T-helper 1 cell treated with Interleukin-12 subunit alpha and Interleukin-12 subunit beta and Interleukin-4 antibody, amounts not matched to agents 30 μg/mL and 1 μg/mL, for 36 hours (primary cell): ENCODE data around the gene MMRN2.
"Not testable (repeated sequence)": the region's sequence is repeated elsewhere in the genome, so short reads cannot be mapped to it uniquely, and the experiment has no call there.

Source experiments
- H3K27ac Mint-ChIP-seq: one replicate; pipeline ENCODE4 v1.8.0; 2021; ENCODE audit warnings: mild to moderate bottlenecking, mixed read lengths
- H3K27me3 Mint-ChIP-seq: one replicate; pipeline ENCODE4 v1.8.0; 2021; ENCODE audit warnings: low read depth, mixed read lengths
- H3K36me3 Mint-ChIP-seq: one replicate; pipeline ENCODE4 v1.8.0; 2021; ENCODE audit warnings: low read depth, mixed read lengths
- H3K4me1 Mint-ChIP-seq: one replicate; pipeline ENCODE4 v1.8.0; 2021; ENCODE audit warnings: low read depth, mixed read lengths
- H3K4me3 Mint-ChIP-seq: one replicate; pipeline ENCODE4 v1.8.0; 2021; ENCODE audit warnings: mild to moderate bottlenecking, moderate library complexity, mixed read lengths
- H3K9me3 Mint-ChIP-seq: one replicate; pipeline ENCODE4 v1.8.0; 2021; ENCODE audit warnings: mixed read lengths

The MMRN2 gene

DNA sequence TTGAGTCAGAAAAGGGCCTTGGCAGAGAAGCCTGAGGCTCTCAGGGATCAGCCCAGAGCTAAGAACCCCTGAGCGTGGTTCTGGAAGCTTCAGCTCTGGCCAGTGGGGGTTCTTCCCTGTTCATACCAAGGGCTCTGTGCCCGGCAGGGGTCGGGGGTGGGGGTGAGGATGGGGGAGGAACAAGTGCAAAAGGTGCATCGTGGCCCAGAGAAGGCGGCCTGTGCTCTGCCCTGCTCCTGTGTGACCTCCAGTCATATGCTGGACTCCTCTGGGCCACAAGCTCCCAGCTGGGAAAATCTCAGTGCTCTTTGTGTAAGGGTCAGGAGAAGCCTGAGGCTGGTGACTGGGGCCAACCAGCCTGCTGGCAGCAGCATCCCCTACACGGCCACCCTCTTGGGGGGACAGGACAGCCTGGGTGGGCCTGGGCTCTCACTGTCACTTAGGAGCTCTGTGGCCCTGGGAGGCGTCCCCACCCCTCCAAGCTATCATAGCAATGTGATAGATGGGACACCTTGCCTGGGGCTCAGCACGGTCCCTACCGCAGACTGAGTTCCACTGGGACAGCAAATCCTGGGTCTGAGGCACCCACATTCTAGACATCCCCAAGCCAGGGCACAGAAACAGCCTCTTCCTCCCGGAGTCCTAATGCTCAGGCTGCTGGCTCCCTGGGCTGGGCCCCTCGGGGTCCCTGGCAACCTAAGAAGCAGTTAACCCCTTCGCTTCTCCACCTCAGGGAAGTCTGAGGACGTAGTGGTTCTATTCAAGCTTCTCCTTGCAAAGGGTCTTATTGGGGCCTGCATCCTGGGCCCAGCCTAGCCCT is 2.5 kb downstream of the MMRN2 start:
- Mint-ChIP-seq H3K27ac (no peak overlapping the region), H3K4me3 (no peak overlapping the region), H3K27me3 (no peaks in the 10 kb centered on the region), H3K4me1 (peaks cover 5% of the 10 kb centered on the region), H3K36me3 (peaks cover 6% of the 10 kb centered on the region), H3K9me3 (peaks cover 12% of the 10 kb centered on the region)

DNA sequence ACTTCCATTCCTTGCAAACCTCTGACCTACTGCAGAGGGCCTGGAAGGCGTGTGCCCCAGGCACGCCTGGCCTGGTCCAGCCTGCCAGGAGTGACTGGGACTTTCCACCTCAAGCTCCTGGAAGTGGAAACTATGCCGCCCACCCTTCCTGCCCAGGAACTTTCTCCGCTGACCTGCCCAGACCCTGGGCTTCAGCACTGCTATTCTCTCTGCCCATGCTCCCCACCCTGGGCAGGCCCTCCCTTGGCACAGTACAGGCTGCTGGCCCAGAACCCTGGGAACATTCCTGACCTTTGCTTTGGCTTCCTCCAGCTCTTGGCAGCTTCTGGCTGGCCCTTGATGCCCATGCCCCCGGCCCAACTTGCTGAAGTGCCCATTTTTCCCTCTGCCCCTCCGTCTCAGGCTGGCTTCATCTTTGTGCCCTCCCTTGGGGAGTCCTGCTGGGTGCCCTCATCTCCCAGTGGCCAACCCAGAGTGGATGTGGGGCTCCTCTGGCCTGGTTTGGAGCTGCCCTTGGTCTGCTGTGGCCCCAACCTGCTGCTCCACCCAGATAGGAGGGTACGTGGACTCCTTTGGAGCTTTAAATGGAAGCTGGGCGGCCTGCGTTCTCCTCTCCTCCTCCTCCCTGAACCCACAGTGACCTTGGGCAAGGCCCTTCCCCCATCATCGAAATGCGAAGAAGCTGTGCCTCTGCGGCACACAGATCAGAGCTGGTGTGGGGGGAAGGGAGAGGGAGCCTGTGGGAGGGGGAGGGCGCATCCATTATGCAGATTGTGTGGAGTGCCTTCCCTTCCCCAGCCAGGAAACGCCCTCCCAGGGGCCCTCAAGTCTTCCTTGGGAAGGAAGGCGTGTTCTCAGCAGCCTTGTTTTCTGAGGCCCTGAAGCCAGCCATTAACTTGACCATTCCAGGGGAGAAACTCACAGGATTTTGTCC is 3.4 kb downstream of the MMRN2 start:
- Mint-ChIP-seq H3K4me3 (no peak overlapping the region), H3K36me3 (peaks cover 6% of the 10 kb centered on the region), H3K27ac (no peak overlapping the region), H3K9me3 (peaks cover 12% of the 10 kb centered on the region), H3K4me1 (peaks cover 5% of the 10 kb centered on the region), H3K27me3 (no peaks in the 10 kb centered on the region)

DNA sequence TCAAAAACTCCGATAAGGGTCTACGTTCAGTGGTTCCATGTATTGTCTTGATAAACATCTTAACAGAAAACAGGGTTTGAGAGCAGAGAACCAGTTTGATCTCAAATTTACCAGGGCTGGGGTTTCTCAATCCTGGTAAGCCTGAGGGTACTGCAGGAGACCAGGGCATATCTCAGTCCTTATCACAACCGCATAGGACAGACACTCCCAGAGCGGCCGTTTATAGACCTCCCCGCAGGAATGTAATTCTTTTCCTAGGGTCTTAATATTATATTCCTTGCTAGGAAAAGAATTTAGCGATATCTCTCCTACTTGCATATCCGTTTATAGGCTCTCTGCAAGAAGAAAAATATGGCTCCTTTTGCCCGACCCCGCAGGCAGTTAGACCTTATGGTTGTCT is 4.7 kb downstream of the MMRN2 start:
- not testable (repeated sequence) for H3K27me3 Mint-ChIP-seq, H3K27ac Mint-ChIP-seq, H3K4me3 Mint-ChIP-seq, H3K36me3 Mint-ChIP-seq, H3K4me1 Mint-ChIP-seq
- H3K9me3 Mint-ChIP-seq, result peaks cover 12% of the 10 kb centered on the region

DNA sequence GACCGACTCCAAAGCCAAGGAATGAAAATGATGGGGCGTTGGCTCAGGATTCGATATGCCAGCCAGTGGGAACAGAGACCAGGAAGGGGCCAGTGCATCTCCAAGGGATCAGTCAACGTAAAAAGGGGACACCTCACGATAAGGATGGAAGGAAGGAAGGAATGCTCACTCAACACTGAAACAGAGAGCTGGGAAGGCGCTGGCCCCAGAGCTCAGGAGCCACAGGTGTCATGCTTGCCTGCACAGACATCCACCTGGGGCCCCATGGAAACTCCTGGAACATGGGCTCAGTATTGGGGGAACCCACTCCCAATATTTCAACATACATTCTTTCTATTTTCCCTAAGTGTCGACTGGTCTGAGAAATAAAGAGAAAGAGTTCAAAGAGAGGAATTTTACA is 5.3 kb downstream of the MMRN2 start:
- Mint-ChIP-seq H3K36me3 (peaks cover 6% of the 10 kb centered on the region), H3K4me1 (peaks cover 8% of the 10 kb centered on the region), H3K27me3 (peaks cover 4% of the 10 kb centered on the region), H3K9me3 (peaks cover 12% of the 10 kb centered on the region), H3K27ac (no peak overlapping the region), H3K4me3 (no peak overlapping the region)

DNA sequence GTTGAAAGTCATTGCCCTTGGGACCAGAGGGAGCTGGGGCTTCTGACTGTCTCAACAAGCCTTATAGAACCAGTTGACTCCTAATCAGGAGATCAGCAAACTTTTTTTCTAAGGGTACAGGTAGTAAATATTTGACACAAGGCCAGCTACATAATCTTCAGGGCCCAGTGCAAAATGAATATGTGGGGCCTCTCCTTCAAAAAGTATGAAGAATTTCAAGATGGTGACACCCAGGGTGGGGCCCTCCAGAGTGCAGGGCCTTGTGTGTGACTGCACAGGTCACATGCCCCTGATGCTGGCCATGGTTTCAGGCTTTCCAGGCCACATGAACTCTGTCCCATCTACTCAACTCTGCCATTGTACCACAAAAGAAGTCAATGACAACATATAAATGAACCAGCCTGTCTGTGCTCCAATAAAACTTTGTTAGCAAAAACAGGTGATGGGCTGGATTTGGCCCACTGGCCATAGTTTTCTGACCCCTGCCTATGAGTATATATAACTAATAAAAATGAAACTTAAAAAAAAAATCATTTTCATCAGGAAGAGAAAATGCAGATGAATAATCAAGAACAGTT is 6.1 kb downstream of the MMRN2 start:
- peaks cover 6% of the 10 kb centered on the region for H3K36me3 Mint-ChIP-seq
- H3K9me3 Mint-ChIP-seq, result peaks cover 12% of the 10 kb centered on the region
- H3K4me1 Mint-ChIP-seq, result peaks cover 8% of the 10 kb centered on the region
- H3K27me3 Mint-ChIP-seq, result peaks cover 10% of the 10 kb centered on the region
- H3K4me3 Mint-ChIP-seq, result no peak overlapping the region
- no peak overlapping the region for H3K27ac Mint-ChIP-seq

DNA sequence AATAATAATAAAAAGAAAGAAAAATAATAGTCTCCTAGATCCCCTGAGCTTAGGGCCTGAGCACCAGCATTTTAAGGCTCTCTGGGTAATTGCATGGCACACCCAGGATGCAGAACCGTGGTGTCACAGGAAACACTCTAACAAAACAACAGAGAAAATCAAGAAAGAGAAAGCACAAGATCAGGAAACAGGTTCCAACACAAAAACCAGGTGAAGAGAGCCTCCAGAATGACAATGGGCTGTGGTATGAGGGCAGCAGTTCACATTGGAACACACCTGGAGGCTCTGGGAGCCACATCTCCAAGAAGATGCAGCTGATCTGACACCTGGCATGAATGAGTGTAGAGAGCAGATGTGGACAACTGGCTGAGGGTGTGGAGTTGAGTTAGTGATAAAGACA is 7.1 kb downstream of the MMRN2 start:
- Mint-ChIP-seq H3K9me3 (peaks cover 12% of the 10 kb centered on the region), H3K27ac (peak overlapping the region; percentile 96), H3K4me1 (peaks cover 10% of the 10 kb centered on the region), H3K36me3 (peaks cover 6% of the 10 kb centered on the region), H3K27me3 (peaks cover 10% of the 10 kb centered on the region), H3K4me3 (peak overlapping the region; percentile 70)

DNA sequence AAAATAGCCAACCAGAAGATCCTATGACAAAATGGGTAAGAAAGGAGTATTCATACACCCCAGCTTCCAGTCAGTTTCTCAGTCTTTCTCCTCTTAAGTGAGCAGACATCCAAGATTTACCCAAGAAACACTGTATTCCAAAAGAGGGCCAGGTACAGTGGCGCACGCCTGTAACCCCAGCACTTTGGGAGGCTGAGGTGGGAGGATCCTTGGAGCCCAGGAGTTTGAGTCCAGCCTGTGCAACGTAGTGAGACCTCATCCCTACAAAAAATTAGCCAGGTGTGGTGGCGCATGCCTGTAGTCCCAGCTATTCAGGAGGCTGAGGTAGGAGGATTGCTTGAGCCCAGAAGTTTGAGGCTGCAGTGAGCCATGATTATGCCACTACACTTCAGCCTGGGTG is 9.6 kb downstream of the MMRN2 start:
- H3K27ac Mint-ChIP-seq, H3K4me3 Mint-ChIP-seq, H3K36me3 Mint-ChIP-seq: not testable (repeated sequence)
- H3K27me3 Mint-ChIP-seq, result peaks cover 10% of the 10 kb centered on the region
- H3K4me1 Mint-ChIP-seq, result peaks cover 11% of the 10 kb centered on the region
- H3K9me3 Mint-ChIP-seq, result peaks cover 12% of the 10 kb centered on the region

DNA sequence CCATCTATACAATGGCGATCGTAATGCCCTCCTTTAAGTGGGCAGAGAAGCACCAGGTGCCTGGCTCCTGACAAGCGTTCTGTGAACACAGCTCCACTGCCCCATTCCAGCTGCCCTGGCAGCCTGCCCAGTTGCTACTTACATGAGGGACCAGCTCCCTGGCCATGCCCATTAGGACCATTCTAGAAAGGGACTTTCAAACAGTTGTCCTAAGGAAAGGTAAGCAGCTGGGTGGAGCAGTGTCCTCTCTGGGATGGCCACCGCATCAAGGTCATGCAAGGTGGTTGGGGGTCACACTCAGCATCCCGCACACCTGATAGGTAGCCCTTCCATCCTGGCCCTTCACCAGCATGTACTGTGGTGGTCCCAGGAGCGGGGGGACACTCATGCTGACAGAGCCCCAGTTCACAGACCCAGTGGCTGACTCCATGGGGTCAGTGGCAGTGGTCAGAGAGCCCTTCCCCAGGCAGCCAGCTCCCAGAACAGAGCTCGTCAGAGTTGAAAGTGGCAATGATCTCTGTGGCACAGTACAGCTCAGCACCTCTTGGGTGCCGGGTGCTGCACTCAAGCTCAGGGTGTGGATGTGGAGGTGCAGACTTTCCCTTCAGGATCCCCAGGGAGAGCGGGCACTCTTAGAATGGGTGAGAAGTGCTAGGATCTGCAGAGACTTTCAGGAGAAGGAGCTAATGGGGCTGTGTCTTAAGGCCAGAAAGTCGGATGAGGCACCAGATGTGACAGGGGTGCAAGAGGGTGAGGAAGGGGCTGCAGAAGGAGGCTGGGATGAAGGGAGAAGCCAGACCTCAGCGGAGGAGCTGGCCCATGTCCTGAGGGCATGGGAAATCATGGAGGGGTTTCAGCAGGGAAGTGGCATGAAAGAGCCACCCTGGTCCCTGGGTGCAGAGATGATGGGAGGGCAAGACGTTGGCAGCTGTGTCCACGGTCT is 10.9 kb downstream of the MMRN2 start:
- no peak overlapping the region for H3K27ac Mint-ChIP-seq
- H3K36me3 Mint-ChIP-seq, result peaks cover 4% of the 10 kb centered on the region
- no peak overlapping the region for H3K4me3 Mint-ChIP-seq
- H3K9me3 Mint-ChIP-seq, result peaks cover 3% of the 10 kb centered on the region
- H3K27me3 Mint-ChIP-seq, result peaks cover 10% of the 10 kb centered on the region
- peaks cover 11% of the 10 kb centered on the region for H3K4me1 Mint-ChIP-seq

DNA sequence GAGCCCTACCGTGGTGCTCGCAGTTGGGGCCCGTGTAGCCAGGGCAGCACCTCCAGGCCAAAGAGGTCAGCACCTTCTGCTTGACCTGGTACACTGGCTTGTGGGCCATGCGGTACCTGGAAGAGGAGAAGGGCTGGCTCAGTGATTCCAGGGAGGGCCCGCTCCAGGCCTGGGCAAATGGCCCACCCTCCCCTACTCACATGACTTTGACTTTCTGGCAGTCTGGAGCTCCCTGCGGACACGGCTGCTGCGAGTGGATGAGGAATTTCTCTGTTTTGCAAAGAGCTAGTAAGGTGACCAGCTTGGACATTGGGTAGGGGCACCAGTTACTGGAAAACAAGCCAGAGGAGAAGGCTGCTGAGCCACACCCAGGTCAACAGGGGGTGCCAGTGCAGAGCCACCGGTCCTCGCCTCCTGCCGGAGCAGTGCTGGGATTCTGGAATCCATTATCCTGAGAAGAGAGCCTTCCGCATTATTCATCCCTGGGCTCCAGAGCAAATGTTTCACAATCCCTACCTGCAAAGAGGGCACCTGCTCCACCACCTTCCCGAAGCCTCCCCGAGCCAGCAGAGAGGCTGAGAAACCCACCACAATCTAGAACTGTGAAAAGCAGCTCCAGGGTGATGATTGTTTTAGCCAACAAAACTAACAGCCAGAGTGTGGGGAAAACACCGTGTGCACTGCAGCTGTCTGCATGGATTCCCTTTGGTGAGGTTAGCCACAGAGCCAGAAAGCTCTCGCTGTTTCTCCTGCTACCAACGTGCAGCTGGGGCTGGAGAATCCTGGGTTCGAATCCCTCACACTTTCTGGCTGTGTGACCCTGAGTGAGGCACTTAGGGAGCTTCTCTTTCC is 11.8 kb downstream of the MMRN2 start:
- Mint-ChIP-seq H3K9me3 (peaks cover 3% of the 10 kb centered on the region), H3K4me1 (peaks cover 10% of the 10 kb centered on the region), H3K36me3 (peaks cover 4% of the 10 kb centered on the region)

DNA sequence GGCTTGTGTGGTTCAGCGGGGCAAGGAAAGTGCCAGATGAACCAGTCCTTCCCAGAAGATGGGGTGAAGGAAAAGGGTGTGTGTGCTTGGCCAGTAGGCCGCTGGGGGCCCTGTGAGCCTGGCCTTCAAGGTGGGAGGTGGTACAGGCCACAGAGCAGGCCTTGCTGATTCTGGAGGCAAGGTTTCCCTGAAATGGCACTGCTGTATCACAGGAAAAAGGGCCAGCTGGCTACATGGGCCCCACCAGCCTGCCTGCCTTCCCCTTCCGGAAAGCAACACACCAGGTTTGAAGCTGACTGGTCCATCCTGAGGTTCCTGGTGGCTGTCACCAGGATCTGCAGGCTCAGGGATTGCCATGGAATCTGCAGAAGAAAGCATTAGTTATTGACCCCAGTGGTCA is 12.5 kb downstream of the MMRN2 start:
- Mint-ChIP-seq H3K4me1 (peaks cover 6% of the 10 kb centered on the region), H3K36me3 (no peaks in the 10 kb centered on the region), H3K9me3 (no peaks in the 10 kb centered on the region), H3K27me3 (peaks cover 10% of the 10 kb centered on the region), H3K4me3 (no peak overlapping the region), H3K27ac (no peak overlapping the region)

More for the DNA sequence above, 11.8 kb downstream of the MMRN2 start:
- Mint-ChIP-seq H3K27me3 (peaks cover 10% of the 10 kb centered on the region), H3K27ac (no peak overlapping the region), H3K4me3 (no peak overlapping the region)

DNA sequence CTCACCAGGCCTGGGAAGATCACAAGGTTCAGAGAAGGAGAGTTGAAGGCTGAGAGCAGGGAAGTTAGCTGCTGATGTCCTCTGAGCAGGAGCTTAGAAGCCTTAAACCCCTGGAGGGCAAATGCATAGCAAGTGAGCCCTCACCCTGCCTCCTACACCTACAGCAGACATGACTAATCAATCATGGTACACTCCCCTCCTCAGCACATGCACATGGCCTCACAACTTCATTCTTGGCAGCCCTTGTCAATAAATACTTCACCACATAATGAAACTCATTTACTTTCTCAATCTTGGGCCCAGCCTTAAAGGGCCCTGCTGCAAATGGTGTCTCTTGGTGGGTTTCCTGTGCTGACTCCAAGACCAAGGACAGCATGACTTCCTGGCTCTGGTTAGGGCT is 12.9 kb downstream of the MMRN2 start:
- peaks cover 10% of the 10 kb centered on the region for H3K27me3 Mint-ChIP-seq
- H3K27ac Mint-ChIP-seq, result no peak overlapping the region
- no peaks in the 10 kb centered on the region for H3K9me3 Mint-ChIP-seq
- H3K4me3 Mint-ChIP-seq, result no peak overlapping the region
- no peaks in the 10 kb centered on the region for H3K36me3 Mint-ChIP-seq
- H3K4me1 Mint-ChIP-seq, result peaks cover 6% of the 10 kb centered on the region

DNA sequence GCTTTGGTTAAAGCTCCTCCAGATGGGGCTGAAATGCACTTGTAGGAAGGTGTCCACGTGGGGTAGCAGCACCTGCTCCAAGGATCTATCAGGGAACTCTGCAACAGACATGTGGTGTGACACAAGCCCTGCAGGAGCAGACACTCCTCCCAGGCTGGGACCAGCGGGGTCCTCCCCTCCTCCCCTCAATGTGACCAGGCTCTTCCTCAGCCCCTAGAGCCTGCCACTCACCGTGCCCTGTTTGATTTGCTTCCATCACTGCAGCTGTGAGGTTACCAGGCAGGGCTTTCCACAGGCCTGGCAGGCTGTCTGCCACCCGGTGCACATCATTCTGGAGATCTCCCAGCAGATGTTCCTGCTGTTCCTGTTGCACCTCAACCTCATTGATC is 13.4 kb downstream of the MMRN2 start:
- H3K4me1 Mint-ChIP-seq, result peaks cover 6% of the 10 kb centered on the region
- H3K4me3 Mint-ChIP-seq, result no peak overlapping the region
- H3K9me3 Mint-ChIP-seq, result no peaks in the 10 kb centered on the region
- H3K36me3 Mint-ChIP-seq, result no peaks in the 10 kb centered on the region
- H3K27ac Mint-ChIP-seq, result no peak overlapping the region
- H3K27me3 Mint-ChIP-seq, result peaks cover 10% of the 10 kb centered on the region

DNA sequence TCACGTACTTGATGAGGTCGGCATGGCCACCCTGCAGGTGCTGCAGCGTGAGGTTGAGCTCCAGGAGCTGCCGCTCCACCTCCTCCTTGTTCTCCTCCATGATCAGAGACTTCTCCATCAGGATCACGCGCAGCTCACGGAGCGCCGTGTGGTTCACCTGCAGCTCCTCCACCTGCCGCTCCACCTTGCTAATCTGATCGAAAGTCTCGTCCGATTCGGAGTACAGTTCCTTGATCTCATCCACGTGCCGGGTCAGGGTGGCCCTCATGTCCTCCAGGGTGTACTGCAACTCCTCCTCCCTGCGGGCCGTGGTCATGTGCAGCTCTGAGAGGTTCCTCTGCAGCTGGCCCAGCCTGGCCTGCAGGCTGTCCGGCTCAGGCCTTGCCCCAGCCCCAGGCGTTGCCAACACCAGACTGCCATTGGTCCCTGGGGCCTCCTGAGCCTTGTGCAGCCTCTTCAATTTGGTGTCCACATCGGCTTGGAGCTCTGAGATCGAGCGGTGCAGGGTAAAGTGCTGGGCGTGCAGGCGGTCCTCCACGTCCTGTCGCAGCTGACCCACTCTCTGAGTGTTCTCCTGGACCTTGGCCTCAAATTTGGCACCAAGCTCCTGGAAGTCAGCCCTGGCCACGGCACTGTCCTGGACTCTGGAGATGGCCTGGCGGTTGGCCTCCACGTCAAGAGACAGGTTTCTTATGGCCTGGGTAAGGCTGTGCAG is 13.9 kb downstream of the MMRN2 start:
- H3K27me3 Mint-ChIP-seq, result peaks cover 9% of the 10 kb centered on the region
- no peak overlapping the region for H3K4me3 Mint-ChIP-seq
- no peaks in the 10 kb centered on the region for H3K9me3 Mint-ChIP-seq
- no peak overlapping the region for H3K27ac Mint-ChIP-seq
- peaks cover 6% of the 10 kb centered on the region for H3K4me1 Mint-ChIP-seq
- no peaks in the 10 kb centered on the region for H3K36me3 Mint-ChIP-seq
